Activated CD4-positive, alpha-beta T cell treated with anti-CD3 and anti-CD28 coated beads, Interleukin-10, Interleukin-2, amounts not matched to agents 100 ng/mL and 50 ng/mL, durations not matched to agents 16 hours and 8 hours (primary cell): ENCODE results near the gene TREM1.
"Not testable (repeated sequence)": the region's sequence is repeated elsewhere in the genome, so short reads cannot be mapped to it uniquely, and the experiment has no call there.

Source experiments
- DNase-seq: peaks from one replicate; pipeline ENCODE4 v3.0.0-alpha.2; 2020

TREM1 gene

DNA sequence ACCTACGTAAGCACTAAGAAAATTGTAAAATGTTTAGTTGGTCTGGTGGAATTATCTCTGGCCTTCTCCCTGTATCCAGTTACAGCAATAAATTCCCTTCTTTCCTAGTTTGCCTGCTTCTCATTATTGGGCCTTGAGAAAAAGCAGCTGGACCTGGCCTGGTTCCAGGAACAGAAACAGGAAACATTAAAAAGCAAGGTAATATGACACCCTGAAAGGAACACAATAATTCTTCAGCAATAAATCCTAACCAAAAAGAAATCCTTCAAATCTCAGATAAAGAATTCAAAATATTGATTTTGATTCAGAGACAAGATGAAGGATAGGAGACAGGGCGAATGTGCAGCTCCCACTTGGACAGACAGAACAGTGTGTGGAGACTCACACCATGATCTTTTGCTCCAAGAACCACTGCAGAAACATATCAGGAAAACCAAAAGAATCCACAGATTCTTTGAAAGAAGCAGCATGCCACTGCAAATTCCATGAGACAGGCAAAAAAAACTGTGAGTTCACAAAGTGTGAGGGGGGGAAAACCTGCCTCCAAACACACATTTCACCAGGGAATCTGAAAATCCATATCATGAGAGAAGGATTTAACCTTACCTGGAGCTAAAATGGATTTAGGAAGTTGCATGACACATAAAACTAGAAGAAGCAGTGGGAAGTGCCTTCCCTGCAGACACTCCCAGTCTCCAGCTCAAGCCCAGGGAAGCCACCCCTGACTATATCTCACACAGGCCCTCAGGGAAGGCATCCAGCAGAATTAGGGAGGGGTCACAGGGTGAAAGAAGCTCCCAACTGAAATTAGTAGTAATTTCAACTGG lies 28.9 kb downstream of the TREM1 start:
- no peak for DNase-seq

DNA sequence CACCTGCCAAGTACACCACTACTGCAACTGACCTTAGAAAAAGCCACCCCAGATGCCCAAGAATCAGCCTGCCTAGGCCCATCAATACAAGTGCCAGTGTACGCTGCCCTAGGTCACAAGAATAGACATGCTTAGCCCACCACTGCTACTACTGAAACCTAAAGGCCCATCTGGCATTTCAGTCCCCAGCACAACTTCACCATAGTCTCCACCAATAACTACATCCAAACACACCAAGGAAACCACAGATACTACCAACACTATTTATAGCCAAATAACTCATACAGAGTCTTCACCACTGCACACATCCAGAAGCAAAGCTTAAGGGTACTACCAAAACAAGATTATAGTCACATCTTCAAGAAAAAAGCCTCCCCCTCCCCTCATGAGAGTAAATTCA lies 30.1 kb downstream of the TREM1 start:
- DNase-seq, result no peak

DNA sequence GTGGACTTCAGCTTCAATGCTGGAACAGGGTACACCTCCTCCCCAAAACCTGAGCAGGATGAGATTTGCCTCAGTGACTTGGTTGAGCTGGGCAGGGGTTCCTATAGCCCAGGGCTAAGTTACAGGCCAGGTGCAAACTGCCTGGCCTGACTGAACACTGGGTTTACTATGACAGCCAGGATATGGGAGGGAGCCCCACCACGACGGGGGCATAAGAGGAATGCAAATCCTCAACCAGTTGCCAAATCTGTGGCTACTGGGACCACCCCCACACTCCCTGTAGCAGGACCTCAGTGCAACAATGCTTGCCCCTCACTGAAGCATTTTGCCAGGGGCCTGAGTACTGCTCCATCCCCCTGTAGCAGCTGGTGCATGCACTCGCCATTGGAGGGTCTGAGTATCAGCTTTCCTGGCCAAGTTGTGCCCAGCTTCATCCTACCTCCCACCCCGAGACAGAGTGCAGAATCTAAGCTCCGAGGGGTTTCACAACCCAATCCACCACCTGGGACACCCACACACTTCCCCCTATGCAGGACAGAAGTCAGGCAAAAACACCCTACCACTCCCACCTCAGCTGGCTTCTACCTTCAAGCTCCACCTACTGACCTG lies 30.7 kb downstream of the TREM1 start:
- DNase-seq, result no peak

DNA sequence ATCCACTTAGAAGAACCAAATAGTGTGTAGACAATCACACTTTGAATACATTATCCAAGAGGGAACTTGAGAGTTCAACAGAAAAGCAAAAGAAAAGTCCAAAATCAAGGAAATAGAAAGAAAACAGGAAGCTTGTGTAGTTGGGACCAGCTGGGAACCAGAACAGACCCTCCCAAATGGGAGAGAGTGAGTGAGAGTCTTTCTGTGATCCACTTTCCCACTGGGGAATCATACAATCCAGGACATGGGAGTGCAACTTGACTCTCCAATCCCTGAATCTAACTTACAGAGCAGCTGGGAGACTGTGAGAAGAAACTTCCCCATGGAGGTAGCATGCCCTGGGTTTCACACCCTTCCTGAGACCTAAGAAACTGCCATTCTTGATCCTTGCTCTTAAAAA lies 31.4 kb downstream of the TREM1 start:
- DNase-seq, result no peak

DNA sequence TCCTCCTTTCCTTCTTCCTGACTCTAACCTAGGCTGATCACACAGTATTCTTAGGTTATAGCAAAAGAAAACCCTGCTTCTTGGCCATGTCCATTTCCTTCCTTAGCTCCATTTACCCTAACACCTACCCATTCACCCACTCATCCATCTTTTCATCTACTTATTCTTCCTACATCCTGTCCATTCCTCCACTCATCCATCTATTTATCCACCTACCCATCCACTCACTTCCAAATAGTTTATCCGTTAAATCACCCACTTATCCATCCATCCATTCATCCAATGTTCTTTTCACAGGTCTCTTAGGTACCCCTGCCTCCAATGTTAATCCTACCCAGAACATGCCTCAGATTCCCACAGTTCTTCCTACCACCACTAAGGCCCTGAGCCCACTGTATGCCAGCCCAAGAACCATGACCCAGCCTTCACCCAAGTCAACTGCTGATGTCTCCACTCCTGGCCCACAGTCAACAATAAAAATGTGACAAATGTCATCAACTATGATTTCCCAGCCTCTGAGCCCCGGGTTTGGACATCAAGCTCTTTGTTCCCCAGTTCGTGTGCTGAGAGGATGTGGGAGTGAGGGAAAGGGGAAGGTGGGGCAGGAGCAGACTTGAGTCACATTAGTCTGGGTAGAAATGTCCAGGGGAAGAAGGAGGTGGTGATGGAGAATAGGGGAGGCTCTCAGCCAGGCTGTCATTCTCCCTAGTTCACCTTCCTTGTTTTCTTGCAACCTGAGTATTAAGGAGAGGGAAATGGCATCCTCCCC lies 33.9 kb downstream of the TREM1 start:
- DNase-seq, result no peak

GRCh38 chr6:41247882-41248705 lies 38.4 kb downstream of the TREM1 start:
- DNase-seq, result no peak

DNA sequence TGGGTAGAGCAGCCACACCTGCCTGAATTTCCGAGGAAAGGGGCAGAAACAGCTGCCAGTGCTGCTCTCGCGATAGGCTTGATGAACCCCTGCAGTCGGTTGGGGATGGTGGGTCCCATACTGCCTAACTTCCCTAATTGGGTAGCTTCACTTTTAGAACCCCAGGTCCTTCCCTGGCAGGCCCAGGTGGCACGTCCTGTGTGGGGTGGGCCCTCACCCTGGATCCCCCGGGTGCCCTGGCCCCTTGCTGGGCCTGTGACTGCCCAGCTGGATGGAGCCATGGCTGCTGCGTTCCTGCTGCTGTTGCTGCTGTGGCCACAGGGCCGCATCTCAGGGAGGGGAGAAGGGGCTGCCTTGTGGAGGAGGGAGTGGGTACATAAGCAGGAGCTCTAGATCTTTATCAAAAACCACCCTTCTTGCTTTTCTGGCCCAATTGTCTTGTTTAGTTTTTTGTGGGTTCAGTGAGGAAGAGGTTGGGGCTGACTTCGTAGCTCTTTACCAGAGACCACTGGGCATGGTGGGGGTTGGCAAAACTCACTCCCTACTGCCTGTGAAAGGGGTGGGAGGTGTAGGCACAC lies 39.1 kb downstream of the TREM1 start:
- DNase-seq, result no peak

DNA sequence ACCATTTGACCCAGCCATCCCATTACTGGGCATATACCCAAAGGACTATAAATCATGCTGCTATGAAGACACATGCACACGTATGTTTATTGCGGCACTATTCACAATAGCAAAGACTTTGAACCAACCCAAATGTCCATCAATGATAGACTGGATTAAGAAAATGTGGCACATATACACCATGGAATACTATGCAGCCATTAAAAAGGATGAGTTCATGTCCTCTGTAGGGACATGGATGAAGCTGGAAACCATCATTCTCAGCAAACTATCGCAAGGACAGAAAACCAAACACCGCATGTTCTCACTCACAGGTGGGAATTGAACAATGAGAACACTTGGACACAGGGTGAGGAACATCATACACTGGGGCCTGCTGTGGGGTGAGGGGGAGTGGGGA lies 40.0 kb downstream of the TREM1 start:
- not testable (repeated sequence) for DNase-seq

GRCh38 chr6:41239467-41240159 lies 46.9 kb downstream of the TREM1 start:
- DNase-seq, result no peak

DNA sequence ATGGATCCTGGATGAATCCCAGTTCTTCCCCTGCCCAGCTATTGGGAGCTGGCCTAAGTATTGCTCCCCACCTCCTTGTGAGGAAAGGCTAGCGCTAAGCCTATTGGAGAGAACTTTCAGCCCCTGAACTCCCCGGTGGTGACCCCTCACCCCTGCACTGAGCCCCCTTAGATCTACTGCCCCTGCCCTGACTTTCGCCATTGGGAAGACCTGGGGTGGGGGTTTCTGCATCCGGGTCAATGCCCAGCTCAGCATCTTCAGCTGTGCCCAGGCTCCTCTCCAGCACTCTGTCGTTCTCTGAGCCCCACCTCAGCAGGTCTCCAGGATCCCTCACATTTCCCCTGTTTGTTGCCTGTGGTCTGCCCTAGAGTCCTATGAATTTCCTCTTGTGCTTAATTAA lies 49.4 kb downstream of the TREM1 start:
- no peak for DNase-seq

DNA sequence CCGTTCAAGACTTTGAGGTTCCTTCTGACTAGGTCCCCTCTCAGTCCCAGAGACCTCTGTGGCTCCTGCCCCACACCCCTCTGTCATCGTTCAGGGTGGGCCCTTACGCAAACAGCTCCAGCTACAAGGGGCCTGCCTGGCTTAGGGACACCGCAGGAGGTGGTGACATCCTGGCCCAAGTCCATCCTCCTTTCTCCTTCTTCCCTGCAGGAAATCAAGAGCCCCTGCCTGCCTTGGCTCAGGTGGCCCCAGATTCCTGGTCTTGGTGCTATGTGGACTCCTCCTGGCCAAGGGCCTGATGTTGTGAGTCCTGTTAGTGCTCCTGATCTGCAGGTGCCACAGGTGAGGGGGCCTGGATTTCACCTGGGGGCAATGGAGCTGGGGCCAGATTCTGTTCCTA lies 50.2 kb downstream of the TREM1 start:
- DNase-seq, result no peak

DNA sequence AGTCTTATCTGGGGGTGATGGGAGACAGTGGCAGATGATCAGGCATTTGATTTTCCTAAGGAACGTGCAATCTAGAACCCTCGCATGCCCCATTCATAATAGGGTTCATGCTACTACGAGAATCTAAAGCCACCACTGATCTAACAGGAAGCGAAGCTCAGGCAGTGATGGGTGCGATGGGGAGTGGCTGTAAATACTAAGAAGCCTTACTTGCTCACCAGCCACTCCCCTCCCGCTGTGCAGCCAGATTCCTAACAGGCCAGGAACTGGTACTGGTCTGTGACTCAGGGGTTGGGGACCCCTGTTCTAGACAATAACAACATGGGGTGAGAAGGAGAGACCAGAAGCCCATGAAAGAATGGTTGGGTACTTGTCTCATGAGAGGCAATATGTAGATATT lies 53.8 kb downstream of the TREM1 start:
- no peak for DNase-seq

GRCh38 chr6:41231246-41231645 lies 55.2 kb downstream of the TREM1 start:
- no peak for DNase-seq

GRCh38 chr6:41229721-41230120 lies 56.8 kb downstream of the TREM1 start:
- no peak for DNase-seq

DNA sequence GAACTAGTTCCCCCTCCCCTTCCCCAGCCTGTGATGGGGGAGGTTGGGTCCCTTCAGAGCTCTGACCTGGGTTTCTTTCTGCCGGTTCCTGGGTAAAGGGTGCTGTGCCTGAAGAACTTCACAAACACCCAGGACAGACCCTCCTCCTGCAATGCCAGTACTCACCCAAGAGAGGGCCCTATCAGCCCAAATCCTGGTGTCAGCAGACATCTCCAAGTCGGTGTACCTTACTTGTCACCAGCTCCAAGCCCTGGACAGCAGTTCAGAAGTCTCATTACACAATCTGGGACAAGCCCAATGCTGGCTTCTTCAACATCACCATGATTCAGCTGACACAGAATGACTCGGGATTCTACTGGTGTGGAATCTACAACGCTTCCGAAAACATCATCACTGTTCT lies 57.9 kb downstream of the TREM1 start:
- no peak for DNase-seq

DNA sequence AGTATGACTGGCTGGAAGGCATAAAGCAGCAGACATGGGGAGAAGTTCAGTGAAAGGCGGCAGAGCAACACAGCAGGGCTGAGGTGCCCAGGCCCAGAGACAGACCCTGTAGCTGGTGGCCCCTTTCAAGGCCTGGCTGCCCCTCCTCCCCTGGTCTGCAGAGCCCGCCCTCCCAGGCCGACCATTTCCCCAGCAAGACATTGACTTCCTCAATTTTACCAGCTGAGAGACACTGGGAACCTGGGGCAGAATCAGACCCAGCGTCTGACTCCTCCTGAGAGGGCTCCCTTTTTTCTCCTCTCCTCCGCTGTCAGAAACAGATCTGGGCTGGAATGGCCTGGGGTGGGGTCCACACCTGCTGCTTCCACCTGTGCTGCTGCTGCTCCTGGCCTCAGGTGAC lies 58.4 kb downstream of the TREM1 start, which contains the start of gene TREML4:
Gene TREML4 (plus strand): TSS at position 254 of the 400 bp plus-strand sequence. CDS start 79 bp downstream, at position 333.
- no peak for DNase-seq

DNA sequence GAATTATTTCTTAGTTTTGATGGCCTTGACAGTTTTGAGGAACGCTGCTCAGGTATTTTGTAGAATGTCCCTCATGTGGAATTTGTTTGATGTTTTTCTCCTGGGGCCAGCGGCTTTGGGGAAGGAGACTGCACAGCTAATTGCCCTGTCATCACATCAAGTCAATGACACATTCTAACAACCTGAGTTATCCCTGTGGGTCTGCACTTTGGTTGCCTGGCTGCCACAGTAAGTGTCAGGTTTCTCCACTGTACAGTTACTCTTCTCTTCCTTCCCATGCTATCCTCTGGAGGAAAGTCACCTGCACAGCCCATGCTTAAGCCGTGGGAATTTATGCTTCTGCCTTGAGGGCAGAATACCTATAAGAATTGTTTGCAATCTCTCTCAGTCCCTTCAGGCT lies 59.7 kb downstream of the TREM1 start:
- no peak for DNase-seq

DNA sequence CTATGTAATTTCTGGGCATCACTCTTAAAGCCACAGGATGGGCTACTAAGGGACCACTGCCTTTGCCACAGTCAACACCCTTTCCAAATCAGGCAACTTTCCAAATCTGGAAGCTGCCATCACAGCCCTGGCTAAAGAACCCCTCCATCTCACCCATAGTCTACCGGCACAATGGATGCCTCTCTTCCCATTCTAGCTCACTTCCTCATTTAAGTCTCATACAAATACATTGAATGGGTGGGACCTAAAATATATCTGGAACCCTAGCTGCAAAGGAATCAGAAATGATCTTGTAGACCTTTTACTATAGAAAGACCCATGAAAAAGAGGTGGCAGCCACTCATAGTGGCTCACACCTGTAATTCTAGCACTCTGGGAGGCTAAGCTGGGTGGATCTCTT lies 61.7 kb downstream of the TREM1 start:
- no peak for DNase-seq
